Peyer's patch (tissue), 4 donors: ENCODE data around the gene CD34. TPM values are rescaled to one million over a fixed set of nuclear protein-coding genes. Genes with fewer than 3 reads are reported as not detected.

ENCODE experiments used
- DNase-seq, 3 donors: peaks; one replicate each; pipeline ENCODE4 v3.0.0-alpha.2; 2017 to 2019
- H3K27ac ChIP-seq, 4 donors: fragments of 200-600 bp; sonication (generic); one replicate each; pipeline ENCODE4 v1.5.1; 2016 to 2019
- H3K27me3 ChIP-seq, 2 donors: fragments of 200-600 bp; sonication (generic); one replicate each; pipeline ENCODE4 v1.5.1; 2019
- H3K36me3 ChIP-seq, 3 donors: fragments of 200-600 bp; sonication (generic); one replicate each; pipeline ENCODE4 v1.5.1; 2016 to 2019
- H3K4me1 ChIP-seq, 4 donors: fragments of 200-600 bp; sonication (generic); one replicate each; pipeline ENCODE4 v1.5.1; 2016 to 2019
- H3K4me3 ChIP-seq, 4 donors: fragments of 200-600 bp; sonication (generic); 1 replicate in 3 of 4; 2 replicates in 1 of 4; pipeline ENCODE4 v1.5.1; 2016 to 2019; ENCODE audit warnings: mild to moderate bottlenecking in 1 of 4
- H3K9me3 ChIP-seq, 4 donors: fragments of 200-600 bp; sonication (generic); one replicate each; pipeline ENCODE4 v1.5.1; 2016 to 2019; ENCODE audit warnings: mild to moderate bottlenecking in 1 of 4
- POLR2A ChIP-seq, 2 donors: fragments of 450-650 bp; IDR thresholded peaks; one replicate each; pipeline ENCODE4 v1.5.1; 2017; ENCODE audit warnings: antibody characterized with exemption in 2 of 2, mild to moderate bottlenecking in 2 of 2, moderate library complexity in 2 of 2
- total RNA-seq, 4 donors: library from RNA; depleted of rRNA; stranded (reverse); fragments of >200 nt; gene quantifications; one replicate each; pipeline ENCODE4 v1.1.0, GENCODE V29; 2016
- TF ChIP-seq, protein P1 (sequence below), 6 experiments: fragments of 450-650 bp in 4 of 6; fragments of 200-600 bp in 2 of 6; sonication (generic) in 1 of 6; IDR thresholded peaks; one replicate each; pipeline ENCODE4 v1.5.1; 2017 to 2019; ENCODE audit warnings: antibody characterized with exemption in 6 of 6, mild to moderate bottlenecking in 3 of 6, moderate library complexity in 1 of 6

Gene CD34
- total RNA-seq, 4 donors from 2014 or later, result 4.6 to 21.9 (median 19.6) TPM

- DNase-seq, result no peak
- H3K27me3 ChIP-seq, result no peaks in the 10 kb centered on the region
- peaks cover 0 to 35% (median 6%) of the 10 kb centered on the region in 4 donors for H3K4me1 ChIP-seq
- no peaks in the 10 kb centered on the region for H3K9me3 ChIP-seq
- H3K27ac ChIP-seq, result peak overlapping the region; percentile 1 to 73 (median 58)
- no peak for TF ChIP-seq POLR2A (IDR thresholded peaks at IDR 0.05)
- TF ChIP-seq, protein P1, sequence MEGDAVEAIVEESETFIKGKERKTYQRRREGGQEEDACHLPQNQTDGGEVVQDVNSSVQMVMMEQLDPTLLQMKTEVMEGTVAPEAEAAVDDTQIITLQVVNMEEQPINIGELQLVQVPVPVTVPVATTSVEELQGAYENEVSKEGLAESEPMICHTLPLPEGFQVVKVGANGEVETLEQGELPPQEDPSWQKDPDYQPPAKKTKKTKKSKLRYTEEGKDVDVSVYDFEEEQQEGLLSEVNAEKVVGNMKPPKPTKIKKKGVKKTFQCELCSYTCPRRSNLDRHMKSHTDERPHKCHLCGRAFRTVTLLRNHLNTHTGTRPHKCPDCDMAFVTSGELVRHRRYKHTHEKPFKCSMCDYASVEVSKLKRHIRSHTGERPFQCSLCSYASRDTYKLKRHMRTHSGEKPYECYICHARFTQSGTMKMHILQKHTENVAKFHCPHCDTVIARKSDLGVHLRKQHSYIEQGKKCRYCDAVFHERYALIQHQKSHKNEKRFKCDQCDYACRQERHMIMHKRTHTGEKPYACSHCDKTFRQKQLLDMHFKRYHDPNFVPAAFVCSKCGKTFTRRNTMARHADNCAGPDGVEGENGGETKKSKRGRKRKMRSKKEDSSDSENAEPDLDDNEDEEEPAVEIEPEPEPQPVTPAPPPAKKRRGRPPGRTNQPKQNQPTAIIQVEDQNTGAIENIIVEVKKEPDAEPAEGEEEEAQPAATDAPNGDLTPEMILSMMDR (IDR thresholded peaks at IDR 0.05), result no peak
- no peak overlapping the region for H3K4me3 ChIP-seq
- no peaks in the 10 kb centered on the region for H3K36me3 ChIP-seq
These were observed 22.3 kb downstream of the CD34 start for GRCh38 chr1:207888652-207889051.

DNA sequence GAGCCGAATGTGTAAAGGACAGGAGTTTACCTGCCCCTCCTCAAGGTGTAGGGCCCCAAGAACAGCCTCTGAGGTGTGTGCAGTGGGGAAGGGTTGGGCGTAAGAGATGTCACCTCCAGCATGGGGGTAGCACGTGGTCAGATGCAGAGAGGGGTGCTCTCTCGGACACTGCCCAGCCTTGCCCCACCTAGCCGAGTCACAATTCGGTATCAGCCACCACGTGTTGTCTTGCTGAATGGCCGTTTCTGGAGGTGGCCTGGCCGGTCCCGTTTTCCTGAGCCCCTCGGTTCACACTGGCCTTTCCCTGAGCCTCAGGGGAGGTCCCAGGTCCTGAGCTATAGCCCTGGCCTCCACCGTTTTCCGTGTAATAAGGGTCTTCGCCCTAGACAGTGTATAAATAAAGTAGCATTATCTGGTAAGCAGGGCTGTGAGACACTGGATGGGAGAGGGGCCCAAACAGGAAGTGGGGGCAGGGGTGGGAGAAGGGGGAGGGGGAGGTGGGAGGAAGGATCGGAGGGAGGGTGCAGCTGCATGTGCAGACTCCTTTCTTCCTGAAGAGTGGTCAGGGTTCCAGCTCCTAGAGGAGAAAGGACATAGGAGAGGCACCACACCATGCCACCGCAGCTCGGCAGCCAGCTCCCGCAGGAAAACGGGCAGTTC, 23.3 kb downstream of the CD34 start:
- no peak for TF ChIP-seq POLR2A (IDR thresholded peaks at IDR 0.05)
- TF ChIP-seq, protein P1 (IDR thresholded peaks at IDR 0.05), result no peak
- Histone ChIP-seq H3K4me1 (peaks cover 0 to 35% (median 6%) of the 10 kb centered on the region in 4 donors), H3K27me3 (no peaks in the 10 kb centered on the region), H3K36me3 (no peaks in the 10 kb centered on the region), H3K4me3 (no peak overlapping the region), H3K9me3 (no peaks in the 10 kb centered on the region), H3K27ac (peak overlapping the region in 1 of 4 donors; percentile 73)
- DNase-seq, result no peak

- no peaks in the 10 kb centered on the region for H3K9me3 ChIP-seq
- no peak for DNase-seq
- H3K4me1 ChIP-seq, result peaks cover 0 to 35% (median 6%) of the 10 kb centered on the region in 4 donors
- no peak for TF ChIP-seq POLR2A (IDR thresholded peaks at IDR 0.05)
- TF ChIP-seq, protein P1 (IDR thresholded peaks at IDR 0.05), result no peak
- no peak overlapping the region for H3K4me3 ChIP-seq
- H3K27ac ChIP-seq, result no peak overlapping the region
- no peaks in the 10 kb centered on the region for H3K27me3 ChIP-seq
- no peaks in the 10 kb centered on the region for H3K36me3 ChIP-seq
These were observed 24.7 kb downstream of the CD34 start for GRCh38 chr1:207886227-207886626.

GRCh38 chr1:207885129-207886032, 25.5 kb downstream of the CD34 start:
- TF ChIP-seq POLR2A (IDR thresholded peaks at IDR 0.05), result no peak
- TF ChIP-seq, protein P1 (IDR thresholded peaks at IDR 0.05), result peak; percentile 73 to 95 (median 92)
- no peaks in the 10 kb centered on the region for H3K9me3 ChIP-seq
- DNase-seq, result peak; percentile 77 to 93 (median 82)
- no peaks in the 10 kb centered on the region for H3K36me3 ChIP-seq
- peak overlapping the region in 2 of 4 donors; percentile 38 to 43 for H3K27ac ChIP-seq
- no peak overlapping the region for H3K4me3 ChIP-seq
- peaks cover 0 to 28% (median 4%) of the 10 kb centered on the region in 4 donors for H3K4me1 ChIP-seq
- no peaks in the 10 kb centered on the region for H3K27me3 ChIP-seq

DNA sequence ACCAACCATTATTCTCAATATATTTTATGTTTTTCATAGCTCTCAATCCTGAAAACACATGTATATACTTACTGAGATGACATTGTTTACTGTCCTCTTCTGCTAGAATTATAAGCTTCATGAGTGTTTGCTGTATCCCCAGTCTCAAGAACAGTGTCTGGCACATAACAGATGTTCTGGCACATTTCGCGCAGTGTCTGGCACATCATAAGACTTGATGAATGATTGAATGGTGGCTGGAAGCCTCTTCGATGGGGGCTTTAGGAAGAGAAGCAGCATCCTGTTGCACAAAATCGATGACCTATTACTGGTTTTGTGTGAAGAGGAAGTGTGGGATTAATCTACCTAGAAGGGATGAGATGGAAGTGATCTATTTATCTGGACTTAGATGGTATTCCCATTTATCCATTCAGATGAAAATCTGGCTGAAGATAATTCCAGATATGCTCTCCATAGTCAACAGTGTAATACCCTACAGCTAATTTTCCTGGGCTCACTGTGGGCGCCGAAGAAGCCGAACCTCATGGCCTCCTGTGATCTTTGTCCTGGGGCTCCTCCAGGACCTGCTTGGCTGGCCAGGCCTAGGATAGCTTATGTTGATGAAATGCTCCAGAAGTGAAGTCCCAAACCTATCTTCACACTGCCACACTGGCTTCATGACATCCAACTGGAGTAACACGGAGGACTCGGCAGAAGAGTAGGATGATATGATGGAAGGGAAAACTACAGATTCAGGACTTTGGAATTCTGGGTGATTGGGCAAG, 26.5 kb downstream of the CD34 start:
- DNase-seq, result no peak
- no peaks in the 10 kb centered on the region for H3K36me3 ChIP-seq

More for the DNA sequence above, 26.5 kb downstream of the CD34 start:
- Histone ChIP-seq H3K9me3 (no peaks in the 10 kb centered on the region), H3K4me1 (peaks cover 0 to 22% (median 2%) of the 10 kb centered on the region in 4 donors), H3K4me3 (no peak overlapping the region), H3K27ac (peak overlapping the region; percentile 38 to 60 (median 47)), H3K27me3 (no peaks in the 10 kb centered on the region)
- TF ChIP-seq POLR2A (IDR thresholded peaks at IDR 0.05), result no peak
- TF ChIP-seq, protein P1 (IDR thresholded peaks at IDR 0.05), result no peak
